Testis (tissue), 2 donors: ENCODE results near the gene PTPRD.

ENCODE experiments used
- POLR2A ChIP-seq: fragments of 450-650 bp; IDR thresholded peaks from one replicate; pipeline ENCODE4 v1.6.1; 2017; ENCODE audit warnings: antibody characterized with exemption, mild to moderate bottlenecking, moderate library complexity
- TF ChIP-seq, protein P1 (sequence below), 3 experiments: fragments of 450-650 bp in 2 of 3; fragments of 200-600 bp in 1 of 3; sonication (generic) in 1 of 3; IDR thresholded peaks; one replicate each; pipeline ENCODE4 v1.5.1; 2016 to 2019; ENCODE audit warnings: antibody characterized with exemption in 3 of 3, mild to moderate bottlenecking in 2 of 3, moderate library complexity in 1 of 3

DNA sequence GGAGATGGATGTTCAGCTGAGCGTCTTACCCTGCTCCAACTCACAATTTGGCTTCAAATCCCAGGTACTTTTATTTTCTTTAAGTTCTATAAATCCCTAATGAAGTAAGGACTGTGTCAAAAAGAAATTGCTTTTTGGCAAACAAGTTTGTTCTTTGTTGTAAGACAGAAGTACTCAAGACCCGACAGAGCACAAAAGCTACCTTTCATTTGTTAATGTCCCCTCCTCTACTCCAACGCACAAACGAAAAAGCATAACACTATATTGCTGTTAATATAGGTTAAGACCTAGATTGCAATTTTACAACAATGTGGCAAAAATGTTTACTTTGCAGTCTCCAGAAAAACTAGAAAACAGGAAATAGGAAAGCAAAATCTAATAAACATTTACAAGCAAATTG lies 2217.8 kb downstream of the PTPRD start:
- TF ChIP-seq, protein P1, sequence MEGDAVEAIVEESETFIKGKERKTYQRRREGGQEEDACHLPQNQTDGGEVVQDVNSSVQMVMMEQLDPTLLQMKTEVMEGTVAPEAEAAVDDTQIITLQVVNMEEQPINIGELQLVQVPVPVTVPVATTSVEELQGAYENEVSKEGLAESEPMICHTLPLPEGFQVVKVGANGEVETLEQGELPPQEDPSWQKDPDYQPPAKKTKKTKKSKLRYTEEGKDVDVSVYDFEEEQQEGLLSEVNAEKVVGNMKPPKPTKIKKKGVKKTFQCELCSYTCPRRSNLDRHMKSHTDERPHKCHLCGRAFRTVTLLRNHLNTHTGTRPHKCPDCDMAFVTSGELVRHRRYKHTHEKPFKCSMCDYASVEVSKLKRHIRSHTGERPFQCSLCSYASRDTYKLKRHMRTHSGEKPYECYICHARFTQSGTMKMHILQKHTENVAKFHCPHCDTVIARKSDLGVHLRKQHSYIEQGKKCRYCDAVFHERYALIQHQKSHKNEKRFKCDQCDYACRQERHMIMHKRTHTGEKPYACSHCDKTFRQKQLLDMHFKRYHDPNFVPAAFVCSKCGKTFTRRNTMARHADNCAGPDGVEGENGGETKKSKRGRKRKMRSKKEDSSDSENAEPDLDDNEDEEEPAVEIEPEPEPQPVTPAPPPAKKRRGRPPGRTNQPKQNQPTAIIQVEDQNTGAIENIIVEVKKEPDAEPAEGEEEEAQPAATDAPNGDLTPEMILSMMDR (IDR thresholded peaks at IDR 0.05): no peak
- no peak for TF ChIP-seq POLR2A
